ENCODE measurements around the gene PLXDC1. TPM values are rescaled to one million over a fixed set of nuclear protein-coding genes. Genes with fewer than 3 reads are reported as not detected.

The PLXDC1 gene
- total RNA-seq, 1 experiment from 2014 or later = 2.0 TPM

DNA sequence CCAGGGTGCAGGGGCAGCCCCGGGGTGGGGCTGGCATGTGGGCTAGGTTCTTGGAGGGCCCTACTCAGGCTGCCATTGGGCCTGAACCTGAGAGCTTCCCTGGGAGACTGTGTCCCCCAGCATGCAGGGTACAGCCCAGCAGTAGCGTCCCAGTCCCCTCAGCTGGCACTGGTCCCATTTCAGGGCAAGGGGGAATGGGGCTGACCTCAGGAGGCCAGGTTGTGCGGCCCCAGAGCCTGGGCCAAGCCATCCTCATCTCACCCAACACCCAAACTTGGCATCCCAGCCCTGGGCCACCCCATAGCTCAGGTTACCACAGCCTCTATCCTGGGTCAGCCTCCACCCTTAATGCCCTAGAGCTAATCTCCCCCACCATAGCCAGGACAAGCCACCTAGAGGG is 6.3 kb downstream of the PLXDC1 start:
- H3K56ac ChIP-seq (ENCODE audit: insufficient read length, low read depth, low read length) = no peak overlapping the region
- H3K79me2 ChIP-seq (ENCODE audit: insufficient read depth, low read length) = no peaks in the 10 kb centered on the region
- no peak overlapping the region for H3K4me2 ChIP-seq (ENCODE audit: insufficient read depth, insufficient read length, low read length)
- H3K23ac ChIP-seq (ENCODE audit: insufficient read length, low read depth, low read length) = no peak overlapping the region
- H2BK12ac ChIP-seq (ENCODE audit: insufficient read length, low read depth, low read length) = no peak overlapping the region
- no peak overlapping the region for H2BK120ac ChIP-seq (ENCODE audit: low read depth, low read length, poor library complexity, severe bottlenecking)
- H3K18ac ChIP-seq (ENCODE audit: insufficient read length, low read depth, low read length) = no peak overlapping the region
- H4K8ac ChIP-seq (replicated peaks; ENCODE audit: insufficient read length, low read depth, low read length) = no peak overlapping the region
- H3K79me1 ChIP-seq (ENCODE audit: insufficient read depth, low read depth, low read length, poor library complexity, severe bottlenecking) = no peaks in the 10 kb centered on the region
- H4K5ac ChIP-seq (ENCODE audit: insufficient read length, low read depth, low read length) = no peak overlapping the region
- DNase-seq = no peak
- no peaks in the 10 kb centered on the region for H4K20me1 ChIP-seq (ENCODE audit: control insufficient read depth, insufficient read depth, insufficient read length)
- H3K9ac ChIP-seq (ENCODE audit: extremely low read depth, insufficient read length, low read length) = no peak overlapping the region
- no peak overlapping the region for H2AK5ac ChIP-seq (ENCODE audit: insufficient read length, low read length)
- no peak overlapping the region for H3T11ph ChIP-seq (ENCODE audit: low read length)
- H3K4me1 ChIP-seq (ENCODE audit: insufficient read depth, low read length) = no peaks in the 10 kb centered on the region
- no peak overlapping the region for H2AFZ ChIP-seq (ENCODE audit: low read length)
- no peak overlapping the region for H2BK15ac ChIP-seq (ENCODE audit: low read depth, low read length)
- Mint-ChIP-seq H3K4me3 (no peak overlapping the region), H3K36me3 (ENCODE audit: insufficient read depth in 1 of 3, low read depth in 3 of 3) (no peaks in the 10 kb centered on the region), H3K27ac (no peak overlapping the region), H3K27me3 (ENCODE audit: low read depth) (peaks cover 19% of the 10 kb centered on the region), H3K4me1 (peaks cover 2 to 11% of the 10 kb centered on the region in 2 experiments), H3K9me3 (no peaks in the 10 kb centered on the region; a peak in 1 of 5 replicates)
- H3K4ac ChIP-seq (ENCODE audit: low read depth, low read length) = no peak overlapping the region
- H3K14ac ChIP-seq (ENCODE audit: insufficient read depth, low read length) = no peak overlapping the region; the same call in 1 of the 2 replicates
- TF ChIP-seq, protein P1, sequence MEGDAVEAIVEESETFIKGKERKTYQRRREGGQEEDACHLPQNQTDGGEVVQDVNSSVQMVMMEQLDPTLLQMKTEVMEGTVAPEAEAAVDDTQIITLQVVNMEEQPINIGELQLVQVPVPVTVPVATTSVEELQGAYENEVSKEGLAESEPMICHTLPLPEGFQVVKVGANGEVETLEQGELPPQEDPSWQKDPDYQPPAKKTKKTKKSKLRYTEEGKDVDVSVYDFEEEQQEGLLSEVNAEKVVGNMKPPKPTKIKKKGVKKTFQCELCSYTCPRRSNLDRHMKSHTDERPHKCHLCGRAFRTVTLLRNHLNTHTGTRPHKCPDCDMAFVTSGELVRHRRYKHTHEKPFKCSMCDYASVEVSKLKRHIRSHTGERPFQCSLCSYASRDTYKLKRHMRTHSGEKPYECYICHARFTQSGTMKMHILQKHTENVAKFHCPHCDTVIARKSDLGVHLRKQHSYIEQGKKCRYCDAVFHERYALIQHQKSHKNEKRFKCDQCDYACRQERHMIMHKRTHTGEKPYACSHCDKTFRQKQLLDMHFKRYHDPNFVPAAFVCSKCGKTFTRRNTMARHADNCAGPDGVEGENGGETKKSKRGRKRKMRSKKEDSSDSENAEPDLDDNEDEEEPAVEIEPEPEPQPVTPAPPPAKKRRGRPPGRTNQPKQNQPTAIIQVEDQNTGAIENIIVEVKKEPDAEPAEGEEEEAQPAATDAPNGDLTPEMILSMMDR (conservative IDR thresholded peaks at IDR 0.05) = no peak
- no peak overlapping the region for H4K91ac ChIP-seq (ENCODE audit: insufficient read length, low read depth, low read length)
- no peak overlapping the region for H2BK5ac ChIP-seq (ENCODE audit: insufficient read length, low read length)
- peaks cover 2% of the 10 kb centered on the region; the same call in 1 of the 2 replicates for H3K27me3 ChIP-seq (ENCODE audit: insufficient read depth, low read length)
- no peak overlapping the region for H2BK20ac ChIP-seq (ENCODE audit: low read depth, low read length, poor library complexity, severe bottlenecking)
- no peaks in the 10 kb centered on the region for H3K9me3 ChIP-seq (ENCODE audit: control insufficient read depth, low read depth, low read length)
- H3K23me2 ChIP-seq (ENCODE audit: insufficient read length, low read depth, low read length, poor library complexity, severe bottlenecking) = no peaks in the 10 kb centered on the region
- no CpG with 5 or more reads among the region's 3 CpGs for WGBS (ENCODE audit: extremely low coverage, insufficient read length, low lambda C conversion rate)
- H3K27ac ChIP-seq (ENCODE audit: insufficient read length, low read depth, low read length) = no peak overlapping the region
